A673 (cell line): ENCODE data around the gene FBXO3. TPM values are rescaled to one million over a fixed set of nuclear protein-coding genes. Genes with fewer than 3 reads are reported as not detected.
"Not testable (repeated sequence)": the region's sequence is repeated elsewhere in the genome, so short reads cannot be mapped to it uniquely, and the experiment has no call there.

Source experiments
- BruUV-seq: library from RNA; stranded (reverse); fragments of 400-500 nt; replicated peaks from 2 replicates; lab custom pipeline; 2021; lab: Mats Ljungman, UMichigan
- CTCF ChIA-PET: fragments of 300-600 bp; sonication (Branson Sonifier 250); formaldehyde crosslinking; loops from one replicate; lab custom pipeline; 2022; ENCODE audit warnings: antibody characterized with exemption; lab: Charles Lee
- POLR2A ChIA-PET: fragments of 300-600 bp; sonication (Branson Sonifier 250); formaldehyde crosslinking; loops from one replicate; lab custom pipeline; 2022; ENCODE audit warnings: antibody characterized with exemption; ENCODE audit not compliant: low non-redundant PET; lab: Charles Lee
- DNase-seq: peaks from one replicate; pipeline ENCODE4 v3.0.0-alpha.2; 2015; ENCODE audit warnings: low spot score
- H3K27ac ChIP-seq: fragments of 200-600 bp; sonication (generic); 2 replicates; pipeline ENCODE4 v1.5.1; 2016; ENCODE audit warnings: mixed run types, low read depth, mild to moderate bottlenecking, mixed read lengths, antibody characterized with exemption, low read length; ENCODE audit not compliant: poor library complexity, severe bottlenecking
- H3K27me3 ChIP-seq: fragments of 200-600 bp; sonication (generic); replicated peaks from 2 replicates; pipeline ENCODE4 v1.6.1; 2017; ENCODE audit warnings: mixed run types, low read depth, mild to moderate bottlenecking, mixed read lengths, antibody characterized with exemption, low read length; ENCODE audit not compliant: insufficient read depth, poor library complexity
- H3K36me3 ChIP-seq: fragments of 200-600 bp; sonication (generic); 2 replicates; pipeline ENCODE4 v1.6.1; 2016; ENCODE audit warnings: mixed run types, mild to moderate bottlenecking, mixed read lengths, antibody characterized with exemption, low read length; ENCODE audit not compliant: insufficient read depth, poor library complexity, severe bottlenecking
- H3K4me1 ChIP-seq: fragments of 200-600 bp; sonication (generic); 2 replicates; pipeline ENCODE4 v1.6.1; 2017; ENCODE audit warnings: mixed run types, mild to moderate bottlenecking, mixed read lengths, antibody characterized with exemption, low read length; ENCODE audit not compliant: insufficient read depth, poor library complexity, severe bottlenecking
- H3K4me3 ChIP-seq: fragments of 200-600 bp; sonication (generic); 2 replicates; pipeline ENCODE4 v1.5.1; 2016; ENCODE audit warnings: low read depth, mixed run types, mild to moderate bottlenecking, mixed read lengths, low read length; ENCODE audit not compliant: poor library complexity, severe bottlenecking
- H3K9me3 ChIP-seq: fragments of 200-600 bp; sonication (generic); 2 replicates; pipeline ENCODE4 v1.6.1; 2016; ENCODE audit warnings: mixed run types, low read depth, mild to moderate bottlenecking, mixed read lengths, antibody characterized with exemption, low read length; ENCODE audit not compliant: poor library complexity, severe bottlenecking
- EZH2 ChIP-seq: fragments of 200-600 bp; sonication (generic); IDR thresholded peaks from 2 replicates; pipeline ENCODE4 v1.6.1; 2017; ENCODE audit warnings: borderline replicate concordance, low read depth, mild to moderate bottlenecking, mixed read lengths, antibody characterized with exemption, low read length; ENCODE audit not compliant: poor library complexity, severe bottlenecking
- intact Hi-C: fragments of 100-400 bp; cut with micrococcal nuclease; formaldehyde crosslinking; loops from one replicate; pipeline ENCODE4 v1.10.0; 2022; ENCODE audit not compliant: unreplicated experiment
- total RNA-seq: library from RNA; stranded (reverse); gene quantifications from 2 replicates; pipeline ENCODE4 v1.2.3, GENCODE V29; 2021
- TF ChIP-seq, protein P1 (sequence below): fragments of 300-800, 200-600 bp; sonication (generic); conservative IDR thresholded peaks from 2 replicates; pipeline ENCODE4 v1.5.1; 2017; ENCODE audit warnings: low read depth, mild to moderate bottlenecking, antibody characterized with exemption, low read length, moderate library complexity, mixed read lengths

FBXO3 gene
- total RNA-seq, 1 experiment from 2014 or later: 59.2 TPM

GRCh38 chr11:33709466-33709865, 64.9 kb downstream of the FBXO3 start:
- Histone ChIP-seq H3K4me3 (no peak overlapping the region), H3K4me1 (peaks cover 9% of the 10 kb centered on the region), H3K27me3 (no peaks in the 10 kb centered on the region), H3K9me3 (no peaks in the 10 kb centered on the region), H3K36me3 (peaks cover 17% of the 10 kb centered on the region), H3K27ac (no peak overlapping the region)
- ChIA-PET CTCF (interaction anchor here (1.6 kb wide), 1 partner anchor 33 kb away, joined by 6 read pairs; no protein-coding TSS in a partner anchor), POLR2A (no interaction called here)
- no TSS peak for BruUV-seq
- DNase-seq: no peak
- TF ChIP-seq, protein P1, sequence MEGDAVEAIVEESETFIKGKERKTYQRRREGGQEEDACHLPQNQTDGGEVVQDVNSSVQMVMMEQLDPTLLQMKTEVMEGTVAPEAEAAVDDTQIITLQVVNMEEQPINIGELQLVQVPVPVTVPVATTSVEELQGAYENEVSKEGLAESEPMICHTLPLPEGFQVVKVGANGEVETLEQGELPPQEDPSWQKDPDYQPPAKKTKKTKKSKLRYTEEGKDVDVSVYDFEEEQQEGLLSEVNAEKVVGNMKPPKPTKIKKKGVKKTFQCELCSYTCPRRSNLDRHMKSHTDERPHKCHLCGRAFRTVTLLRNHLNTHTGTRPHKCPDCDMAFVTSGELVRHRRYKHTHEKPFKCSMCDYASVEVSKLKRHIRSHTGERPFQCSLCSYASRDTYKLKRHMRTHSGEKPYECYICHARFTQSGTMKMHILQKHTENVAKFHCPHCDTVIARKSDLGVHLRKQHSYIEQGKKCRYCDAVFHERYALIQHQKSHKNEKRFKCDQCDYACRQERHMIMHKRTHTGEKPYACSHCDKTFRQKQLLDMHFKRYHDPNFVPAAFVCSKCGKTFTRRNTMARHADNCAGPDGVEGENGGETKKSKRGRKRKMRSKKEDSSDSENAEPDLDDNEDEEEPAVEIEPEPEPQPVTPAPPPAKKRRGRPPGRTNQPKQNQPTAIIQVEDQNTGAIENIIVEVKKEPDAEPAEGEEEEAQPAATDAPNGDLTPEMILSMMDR: no peak
- TF ChIP-seq EZH2: no peak
- intact Hi-C loops: no loop called here

DNA sequence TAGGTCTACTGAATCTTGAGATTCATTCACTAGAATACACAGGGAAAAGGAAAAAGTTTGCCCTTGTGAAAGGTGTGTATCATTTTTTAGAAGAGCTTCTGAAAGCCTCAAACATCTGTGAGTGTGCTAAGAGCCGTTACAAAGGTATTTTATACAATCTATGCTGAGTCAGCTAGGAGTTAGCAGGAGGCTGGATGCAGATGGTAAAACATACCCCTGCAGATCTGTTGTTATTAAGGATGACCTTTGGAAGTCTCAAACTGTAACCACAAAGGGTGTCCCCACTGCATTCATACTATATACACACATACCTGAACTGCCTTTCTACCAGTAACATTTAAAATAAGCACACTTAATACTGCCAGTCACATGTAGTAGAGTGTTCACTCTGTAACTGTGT, 65.3 kb downstream of the FBXO3 start:
- no peak overlapping the region for H3K27ac ChIP-seq
- H3K36me3 ChIP-seq: peaks cover 17% of the 10 kb centered on the region
- no peak overlapping the region for H3K4me3 ChIP-seq
- TF ChIP-seq EZH2: no peak
- TF ChIP-seq, protein P1: no peak
- intact Hi-C loops: no loop called here
- CTCF ChIA-PET: interaction anchor here (0.6 to 1.6 kb wide), 2 partner anchors 33 to 620 kb away, joined by 6 to 8 read pairs; no protein-coding TSS in a partner anchor
- H3K4me1 ChIP-seq: peaks cover 9% of the 10 kb centered on the region
- no peak for DNase-seq
- no peaks in the 10 kb centered on the region for H3K27me3 ChIP-seq
- POLR2A ChIA-PET: no interaction called here
- BruUV-seq: no TSS peak
- no peaks in the 10 kb centered on the region for H3K9me3 ChIP-seq

GRCh38 chr11:33707831-33708230, 66.5 kb downstream of the FBXO3 start:
- H3K4me1 ChIP-seq, H3K4me3 ChIP-seq, intact Hi-C loops, H3K9me3 ChIP-seq, H3K27ac ChIP-seq, H3K27me3 ChIP-seq, DNase-seq, BruUV-seq: not testable (repeated sequence)
- ChIA-PET POLR2A (interaction anchor here (0.6 kb wide), 1 partner anchor 13 kb away, joined by 3 read pairs; no protein-coding TSS in a partner anchor), CTCF (interaction anchor here (1.1 kb wide), 1 partner anchor 35 kb away, joined by 3 read pairs; no protein-coding TSS in a partner anchor)
- peaks cover 17% of the 10 kb centered on the region for H3K36me3 ChIP-seq

GRCh38 chr11:33706966-33707365, 67.4 kb downstream of the FBXO3 start:
- BruUV-seq: no TSS peak
- no peak for DNase-seq
- H3K27ac ChIP-seq: no peak overlapping the region
- ChIA-PET POLR2A (interaction anchor here (0.6 to 0.7 kb wide), 2 partner anchors 12 to 45 kb away, joined by 3 read pairs; no protein-coding TSS in a partner anchor), CTCF (interaction anchor here (1.1 kb wide), 1 partner anchor 35 kb away, joined by 3 read pairs; no protein-coding TSS in a partner anchor)
- H3K4me3 ChIP-seq: no peak overlapping the region
- no peaks in the 10 kb centered on the region for H3K9me3 ChIP-seq
- TF ChIP-seq EZH2: no peak
- TF ChIP-seq, protein P1: no peak
- H3K36me3 ChIP-seq: peaks cover 17% of the 10 kb centered on the region
- intact Hi-C loops: no loop called here
- H3K27me3 ChIP-seq: no peaks in the 10 kb centered on the region
- H3K4me1 ChIP-seq: peaks cover 4% of the 10 kb centered on the region
